HEK293 (cell line): ENCODE measurements around the gene CRIP2.

ENCODE experiments used
- CTCF ChIA-PET: fragments of 350-600 bp; formaldehyde crosslinking; extraction: SDS; loops from one replicate; lab custom pipeline; 2021; ENCODE audit warnings: antibody characterized with exemption; lab: Yijun Ruan, JAX
- POLR2A ChIA-PET: fragments of 300-600 bp; formaldehyde crosslinking; extraction: SDS; loops from one replicate; lab custom pipeline; 2020; ENCODE audit warnings: antibody characterized with exemption, inconsistent platforms; lab: Yijun Ruan, JAX
- H3K27ac ChIP-seq: fragments of 200-500 bp; sonication (Bioruptor generic); 2 replicates; pipeline ENCODE4 v1.5.1; 2014; ENCODE audit warnings: low read depth, low read length, control low read depth, inconsistent platforms; ENCODE audit errors: extremely low read depth
- H3K36me3 ChIP-seq, 2 experiments: fragments of 200-500 bp in 1 of 2; sonication (Bioruptor generic) in 1 of 2; 1 replicate in 1 of 2; 2 replicates in 1 of 2; pipeline ENCODE4 v1.5.1; 2014 to 2017; ENCODE audit warnings: inconsistent platforms in 2 of 2, low read length in 2 of 2; ENCODE audit not compliant: control insufficient read depth in 2 of 2, insufficient read depth in 1 of 2
- H3K4me1 ChIP-seq: fragments of 200-500 bp; sonication (Bioruptor generic); 2 replicates; pipeline ENCODE4 v1.5.1; 2014; ENCODE audit warnings: mild to moderate bottlenecking, low read length, inconsistent platforms; ENCODE audit not compliant: control insufficient read depth, insufficient read depth
- H3K4me3 ChIP-seq: 2 replicates; pipeline ENCODE4 v1.5.1; 2011; ENCODE audit warnings: low read depth, mild to moderate bottlenecking, control low read depth, low read length, moderate library complexity
- H3K9me3 ChIP-seq: fragments of 200-500 bp; sonication (Bioruptor generic); 2 replicates; pipeline ENCODE4 v1.5.1; 2014; ENCODE audit warnings: low read depth, low read length, inconsistent platforms; ENCODE audit not compliant: control insufficient read depth, insufficient read depth
- GLIS2 ChIP-seq: fragments of 450-650 bp; formaldehyde crosslinking; IDR thresholded peaks from 2 replicates; pipeline ENCODE4 v1.5.1; 2016; ENCODE audit warnings: missing biosample characterization, missing genetic modification characterization
- HIC1 ChIP-seq: fragments of 450-650 bp; formaldehyde crosslinking; IDR thresholded peaks from 2 replicates; pipeline ENCODE4 v1.5.1; 2016; ENCODE audit warnings: missing biosample characterization, missing genetic modification characterization
- HOXA7 ChIP-seq: sonication (generic); formaldehyde crosslinking; IDR thresholded peaks from 2 replicates; pipeline ENCODE4 v1.8.1; 2022; ENCODE audit warnings: missing genetic modification reagents, borderline replicate concordance
- KLF7 ChIP-seq: fragments of 450-650 bp; formaldehyde crosslinking; IDR thresholded peaks from 2 replicates; pipeline ENCODE4 v1.5.1; 2016; ENCODE audit warnings: missing biosample characterization, missing genetic modification characterization, borderline replicate concordance
- ZBTB8A ChIP-seq: fragments of 450-650 bp; formaldehyde crosslinking; IDR thresholded peaks from 2 replicates; pipeline ENCODE4 v1.5.1; 2016; ENCODE audit warnings: missing biosample characterization, missing genetic modification characterization
- ZFP69B ChIP-seq: fragments of 450-650 bp; formaldehyde crosslinking; IDR thresholded peaks from 2 replicates; pipeline ENCODE4 v1.5.1; 2016; ENCODE audit warnings: missing biosample characterization, missing genetic modification characterization
- ZNF132 ChIP-seq: fragments of 450-650 bp; formaldehyde crosslinking; IDR thresholded peaks from 2 replicates; pipeline ENCODE4 v1.5.1; 2017; ENCODE audit warnings: missing biosample characterization, missing genetic modification characterization, borderline replicate concordance
- ZNF133 ChIP-seq: fragments of 450-650 bp; formaldehyde crosslinking; IDR thresholded peaks from 2 replicates; pipeline ENCODE4 v1.5.1; 2016; ENCODE audit warnings: missing biosample characterization, missing genetic modification characterization
- ZNF398 ChIP-seq: fragments of 450-650 bp; formaldehyde crosslinking; IDR thresholded peaks from 2 replicates; pipeline ENCODE4 v1.5.1; 2017; ENCODE audit warnings: missing biosample characterization, missing genetic modification characterization
- ZNF426 ChIP-seq: fragments of 450-650 bp; formaldehyde crosslinking; IDR thresholded peaks from 2 replicates; pipeline ENCODE4 v1.5.1; 2017; ENCODE audit warnings: missing biosample characterization, missing genetic modification characterization, mild to moderate bottlenecking, inconsistent platforms, moderate library complexity
- ZNF433 ChIP-seq: fragments of 450-650 bp; formaldehyde crosslinking; IDR thresholded peaks from 2 replicates; pipeline ENCODE4 v1.5.1; 2016; ENCODE audit warnings: missing biosample characterization, missing genetic modification characterization, low read depth
- ZNF501 ChIP-seq: fragments of 450-650 bp; formaldehyde crosslinking; IDR thresholded peaks from 2 replicates; pipeline ENCODE4 v1.5.1; 2016; ENCODE audit warnings: missing biosample characterization, missing genetic modification characterization
- ZNF521 ChIP-seq: fragments of 450-650 bp; formaldehyde crosslinking; IDR thresholded peaks from 2 replicates; pipeline ENCODE4 v1.5.1; 2017; ENCODE audit warnings: missing biosample characterization, mild to moderate bottlenecking, missing genetic modification characterization
- ZNF560 ChIP-seq: fragments of 450-650 bp; formaldehyde crosslinking; IDR thresholded peaks from 2 replicates; pipeline ENCODE4 v1.5.1; 2017; ENCODE audit warnings: missing biosample characterization, missing genetic modification characterization, borderline replicate concordance
- ZNF76 ChIP-seq: fragments of 450-650 bp; formaldehyde crosslinking; IDR thresholded peaks from 2 replicates; pipeline ENCODE4; 2016; ENCODE audit warnings: low read depth, missing biosample characterization, missing genetic modification characterization, borderline replicate concordance
- ZNF785 ChIP-seq: fragments of 450-650 bp; formaldehyde crosslinking; IDR thresholded peaks from 2 replicates; pipeline ENCODE4 v1.5.1; 2016; ENCODE audit warnings: missing biosample characterization, missing genetic modification characterization
- ZSCAN4 ChIP-seq: fragments of 450-650 bp; formaldehyde crosslinking; IDR thresholded peaks from 2 replicates; pipeline ENCODE4 v1.5.1; 2017; ENCODE audit warnings: missing biosample characterization, missing genetic modification characterization
- TF ChIP-seq, protein P1 (sequence below): fragments of 450-650 bp; formaldehyde crosslinking; IDR thresholded peaks from 2 replicates; pipeline ENCODE4 v1.5.1; 2016; ENCODE audit warnings: missing biosample characterization, missing genetic modification characterization

The CRIP2 gene

GRCh38 chr14:105492031-105492970 lies 17.7 kb downstream of the CRIP2 start (continued):
- TF ChIP-seq ZNF133 (tag by site-specific recombination) = no peak
- TF ChIP-seq ZNF398 = no peak
- 0 out of 2 replicates have a peak, but pooled peaks have one; percentile 12 for TF ChIP-seq ZBTB8A (tag by site-specific recombination)
- peak; percentile 6; the same call in 1 of the 2 replicates for TF ChIP-seq GLIS2
- TF ChIP-seq, all 188 proteins: peak for 4

GRCh38 chr14:105492971-105493871 lies 18.6 kb downstream of the CRIP2 start:
- TF ChIP-seq ZNF426 (tag by site-specific recombination) = no peak
- no peak for TF ChIP-seq ZNF560 (tag by site-specific recombination)
- TF ChIP-seq ZNF521 (tag by site-specific recombination) = no peak
- TF ChIP-seq ZNF76 (tag by site-specific recombination) = no peak
- 0 out of 2 replicates have a peak, but pooled peaks have one; percentile 0 for TF ChIP-seq HIC1
- TF ChIP-seq, protein P1, sequence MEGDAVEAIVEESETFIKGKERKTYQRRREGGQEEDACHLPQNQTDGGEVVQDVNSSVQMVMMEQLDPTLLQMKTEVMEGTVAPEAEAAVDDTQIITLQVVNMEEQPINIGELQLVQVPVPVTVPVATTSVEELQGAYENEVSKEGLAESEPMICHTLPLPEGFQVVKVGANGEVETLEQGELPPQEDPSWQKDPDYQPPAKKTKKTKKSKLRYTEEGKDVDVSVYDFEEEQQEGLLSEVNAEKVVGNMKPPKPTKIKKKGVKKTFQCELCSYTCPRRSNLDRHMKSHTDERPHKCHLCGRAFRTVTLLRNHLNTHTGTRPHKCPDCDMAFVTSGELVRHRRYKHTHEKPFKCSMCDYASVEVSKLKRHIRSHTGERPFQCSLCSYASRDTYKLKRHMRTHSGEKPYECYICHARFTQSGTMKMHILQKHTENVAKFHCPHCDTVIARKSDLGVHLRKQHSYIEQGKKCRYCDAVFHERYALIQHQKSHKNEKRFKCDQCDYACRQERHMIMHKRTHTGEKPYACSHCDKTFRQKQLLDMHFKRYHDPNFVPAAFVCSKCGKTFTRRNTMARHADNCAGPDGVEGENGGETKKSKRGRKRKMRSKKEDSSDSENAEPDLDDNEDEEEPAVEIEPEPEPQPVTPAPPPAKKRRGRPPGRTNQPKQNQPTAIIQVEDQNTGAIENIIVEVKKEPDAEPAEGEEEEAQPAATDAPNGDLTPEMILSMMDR (tag by site-specific recombination) = no peak
- TF ChIP-seq ZNF132 = no peak
- peaks cover 5% of the 10 kb centered on the region for H3K4me1 ChIP-seq
- no peaks in the 10 kb centered on the region for H3K9me3 ChIP-seq
- H3K27ac ChIP-seq = no peak overlapping the region
- H3K4me3 ChIP-seq = no peak overlapping the region
- peaks cover 0 to 24% of the 10 kb centered on the region in 2 experiments; a peak in 1 of 3 replicates for H3K36me3 ChIP-seq
- POLR2A ChIA-PET = interaction anchor here (0.7 to 1.4 kb wide), 2 partner anchors 15 to 19 kb away, joined by 3 read pairs; no protein-coding TSS in a partner anchor
- CTCF ChIA-PET = interaction anchor here (0.8 to 5.0 kb wide), 2 partner anchors 12 to 17 kb away, joined by 3 to 83 read pairs; no protein-coding TSS in a partner anchor

- Histone ChIP-seq H3K27ac (no peak overlapping the region), H3K4me3 (no peak overlapping the region), H3K4me1 (peaks cover 4% of the 10 kb centered on the region), H3K9me3 (no peaks in the 10 kb centered on the region), H3K36me3 (peaks cover 0 to 24% of the 10 kb centered on the region in 2 experiments; a peak in 1 of 3 replicates)
- CTCF ChIA-PET = no interaction called here
- POLR2A ChIA-PET = interaction anchor here (0.7 kb wide), 1 partner anchor 20 kb away, joined by 3 read pairs; no protein-coding TSS in a partner anchor
- no peak for TF ChIP-seq ZFP69B
- TF ChIP-seq ZNF785 (tag by site-specific recombination) = no peak
- no peak for TF ChIP-seq HOXA7 (CRISPR knock-in tag)
- TF ChIP-seq ZSCAN4 (tag by site-specific recombination) = no peak
- peak; percentile 34; the same call in 1 of the 2 replicates for TF ChIP-seq HIC1
- TF ChIP-seq KLF7 (tag by site-specific recombination) = no peak
- no peak for TF ChIP-seq ZNF501 (tag by site-specific recombination)
- no peak for TF ChIP-seq ZNF433
These were observed 19.4 kb downstream of the CRIP2 start for GRCh38 chr14:105493921-105494605.
